NCI-H1694 (cell line): ENCODE results near the gene FAF2.

Experiments used
- DNase-seq: peaks from one replicate; lab custom pipeline; 2025; lab: John Stamatoyannopoulos, UW

Gene FAF2

GRCh38 chr5:176530983-176531901 is 83.1 kb downstream of the FAF2 start:
- DNase-seq = peak; percentile 40

GRCh38 chr5:176531902-176532493 is 83.8 kb downstream of the FAF2 start:
- DNase-seq = no peak

GRCh38 chr5:176532795-176533194 is 84.6 kb downstream of the FAF2 start:
- DNase-seq = no peak

DNA sequence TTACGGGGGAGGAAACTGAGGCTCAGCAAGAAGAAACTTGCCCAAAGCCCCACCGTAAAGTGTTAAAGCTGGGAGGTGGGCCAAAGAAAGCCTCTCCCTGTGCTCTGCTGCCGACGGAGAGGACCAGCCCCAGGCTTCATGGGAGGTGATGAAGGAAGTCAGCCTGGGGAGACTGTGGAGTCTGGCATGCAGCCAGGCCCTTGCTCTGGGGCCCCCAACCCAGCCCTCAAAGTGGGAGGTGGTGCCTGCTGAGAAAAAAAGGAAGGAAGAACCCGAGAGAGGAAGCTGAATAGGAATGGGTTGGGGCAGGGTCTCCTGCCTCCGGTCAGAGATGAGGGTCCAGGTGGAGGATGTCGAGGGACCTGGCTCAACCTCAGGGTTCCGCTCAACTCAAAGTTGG is 85.2 kb downstream of the FAF2 start:
- DNase-seq = no peak

DNA sequence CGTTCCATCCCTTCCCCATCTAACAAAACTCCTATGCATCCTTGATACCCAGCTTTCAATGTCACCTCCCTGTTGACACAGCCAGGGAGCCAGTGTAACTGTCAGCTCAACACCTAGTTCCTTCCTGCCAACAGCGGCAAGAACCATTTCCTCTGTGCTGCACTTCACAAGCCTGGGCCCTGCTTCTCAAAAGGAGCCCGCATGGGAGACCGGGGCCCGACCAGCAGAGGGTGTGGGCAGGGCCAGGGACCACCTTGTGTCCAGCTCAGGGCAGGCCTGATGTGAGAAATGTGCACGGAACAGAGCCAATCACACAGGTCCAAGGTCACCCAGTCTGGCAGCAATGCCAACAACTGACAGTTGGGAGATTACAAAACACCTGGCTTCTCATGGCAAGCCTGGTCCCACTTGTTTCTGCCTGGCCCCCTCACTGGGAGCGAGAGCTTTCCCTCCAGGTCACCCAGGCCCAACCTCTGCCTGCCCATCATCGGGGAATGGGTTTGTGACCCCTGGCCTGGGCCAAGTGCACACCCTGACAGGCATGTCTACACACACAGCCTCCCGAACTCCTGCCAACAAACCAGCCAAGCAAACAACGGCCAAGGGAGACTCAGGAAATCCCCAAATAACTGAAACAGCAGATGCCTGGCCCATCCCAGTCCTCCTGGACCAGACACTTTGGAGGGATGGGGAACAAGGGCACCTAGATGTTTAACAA is 85.9 kb downstream of the FAF2 start:
- DNase-seq = no peak

- DNase-seq = no peak
Measured at GRCh38 chr5:176534640-176535039, 86.5 kb downstream of the FAF2 start.

DNA sequence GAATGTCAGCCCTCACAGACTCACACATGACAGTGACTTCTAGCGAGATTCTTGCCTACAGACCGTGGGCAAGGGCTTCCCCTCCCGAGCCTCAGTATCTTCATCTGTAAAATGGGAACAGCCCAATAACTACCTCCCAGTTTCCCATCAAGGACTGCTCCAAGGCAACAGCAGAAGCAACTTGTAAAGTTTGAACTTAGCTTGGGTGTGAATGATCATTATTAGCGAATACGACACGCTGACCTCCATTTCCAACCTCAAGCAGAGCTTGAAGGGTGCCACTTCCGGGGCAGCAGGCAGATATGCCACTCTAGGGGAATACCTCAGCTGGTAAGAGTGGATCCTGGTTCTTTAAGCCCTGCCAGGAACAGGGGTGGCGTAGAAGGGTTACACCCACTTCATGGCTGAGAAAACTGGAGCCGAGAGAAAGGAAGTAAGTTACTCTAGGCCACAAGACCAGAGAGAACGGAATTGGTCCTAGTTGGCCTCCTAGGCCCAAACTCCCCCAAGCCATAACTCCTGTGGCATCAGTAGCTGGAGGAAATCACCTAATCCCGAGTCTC is 87.0 kb downstream of the FAF2 start:
- no peak for DNase-seq

- DNase-seq = no peak
Measured at GRCh38 chr5:176535664-176536131, 87.5 kb downstream of the FAF2 start.

GRCh38 chr5:176536132-176536901 is 88.1 kb downstream of the FAF2 start:
- no peak for DNase-seq

DNA sequence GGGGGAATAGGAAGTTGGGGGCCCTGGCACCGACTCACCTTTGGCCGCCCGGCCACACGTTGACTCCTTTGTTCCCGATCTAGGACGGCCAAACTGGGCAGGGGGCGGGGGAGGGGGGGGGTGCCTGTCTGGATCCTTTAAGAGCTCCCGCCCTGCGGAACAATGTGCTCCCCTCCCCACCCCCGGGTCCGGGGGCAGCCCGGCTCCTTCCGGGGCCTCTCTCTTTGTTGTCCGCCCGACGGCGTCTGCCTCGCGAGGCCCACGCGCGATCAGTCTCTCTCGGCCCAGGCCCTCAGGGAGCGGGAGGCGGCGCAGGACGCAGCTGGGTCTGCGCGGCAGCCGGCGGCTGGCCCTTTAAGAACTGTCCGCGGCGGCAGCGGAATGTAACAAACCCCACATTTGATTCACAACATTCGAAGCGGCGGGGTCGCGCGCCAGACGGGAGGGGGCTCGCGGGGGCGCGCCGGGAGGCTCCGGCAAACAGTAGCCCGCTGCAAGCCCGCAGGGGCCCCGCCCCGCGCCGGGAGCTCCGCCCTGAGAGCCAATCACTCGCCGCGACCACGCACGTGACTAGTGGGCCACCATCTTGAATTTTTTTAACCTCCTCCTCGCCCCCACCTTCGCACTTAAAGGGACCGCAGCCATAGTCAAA is 88.8 kb downstream of the FAF2 start, which contains the start of gene RNF44:
Gene RNF44 (minus strand): TSS at position 501 of the 652 bp plus-strand sequence. CDS start 4,930 bp downstream, outside the sequence.
- DNase-seq = peak; percentile 86

DNA sequence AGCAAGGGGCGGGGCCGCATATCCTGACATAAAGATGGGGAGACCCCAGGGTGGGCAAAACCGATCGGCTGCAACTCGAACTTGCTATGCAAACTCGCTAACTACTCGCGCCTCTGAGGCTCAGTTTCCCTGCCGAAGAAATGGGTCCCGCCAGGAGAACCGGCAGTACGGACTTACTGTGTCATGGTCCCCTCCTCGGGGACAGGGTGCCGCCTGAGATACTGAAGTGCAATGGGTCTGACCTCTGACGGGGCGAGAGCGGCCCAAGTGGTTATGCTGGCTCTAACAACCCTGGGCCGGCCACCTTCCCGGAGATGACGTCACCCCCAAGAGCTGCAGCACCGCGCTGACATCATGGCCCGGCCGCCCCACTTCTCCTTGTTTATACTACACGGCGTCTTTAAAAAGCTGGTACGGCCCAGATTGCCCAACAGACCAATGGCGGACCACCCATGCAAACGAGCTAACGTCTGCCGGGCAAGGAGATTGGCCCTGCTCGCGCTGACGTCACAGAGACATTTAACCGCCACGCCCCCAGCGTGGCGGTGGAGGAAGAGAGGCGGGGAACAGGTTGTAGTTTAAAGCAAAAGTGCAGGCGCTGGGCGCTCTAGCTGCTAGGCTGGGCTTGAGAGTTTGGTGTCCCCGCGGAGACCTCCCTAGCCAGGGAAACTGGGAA is 89.5 kb downstream of the FAF2 start:
- DNase-seq = peak; percentile 91

DNA sequence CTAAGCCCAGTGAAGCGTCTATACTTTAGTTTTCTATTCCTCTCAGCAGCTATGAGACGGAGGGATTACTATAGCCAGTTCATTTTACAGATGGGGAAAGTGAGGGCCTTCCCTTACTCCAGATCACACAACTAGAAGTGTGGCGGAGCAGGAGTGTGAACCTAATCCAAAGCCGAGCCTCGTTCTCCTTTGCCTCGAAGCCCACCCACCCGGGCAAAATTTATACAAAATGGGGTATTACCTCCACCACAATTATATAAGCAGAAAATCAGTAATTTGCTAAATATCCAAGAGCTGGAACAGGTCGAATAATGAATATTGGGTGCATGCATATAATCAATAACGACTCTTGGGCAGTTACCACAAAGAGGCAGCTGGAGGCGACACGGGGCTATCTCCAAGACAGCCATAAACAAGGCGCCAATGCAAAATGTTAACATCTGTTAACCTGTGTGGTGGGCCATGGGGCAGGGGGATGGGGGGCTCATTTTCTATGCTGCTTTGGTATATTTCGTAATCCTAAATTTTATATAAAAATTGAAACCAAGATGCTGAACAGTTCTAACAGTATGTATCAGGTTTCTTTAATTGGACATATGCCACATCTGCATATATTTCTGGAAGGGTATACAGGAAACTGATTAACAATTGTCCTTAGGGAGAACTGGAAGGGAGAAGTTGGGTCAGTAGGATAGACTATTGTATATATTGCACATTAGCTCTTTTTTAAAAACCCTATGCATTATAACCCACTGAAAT is 90.2 kb downstream of the FAF2 start:
- DNase-seq = no peak

DNA sequence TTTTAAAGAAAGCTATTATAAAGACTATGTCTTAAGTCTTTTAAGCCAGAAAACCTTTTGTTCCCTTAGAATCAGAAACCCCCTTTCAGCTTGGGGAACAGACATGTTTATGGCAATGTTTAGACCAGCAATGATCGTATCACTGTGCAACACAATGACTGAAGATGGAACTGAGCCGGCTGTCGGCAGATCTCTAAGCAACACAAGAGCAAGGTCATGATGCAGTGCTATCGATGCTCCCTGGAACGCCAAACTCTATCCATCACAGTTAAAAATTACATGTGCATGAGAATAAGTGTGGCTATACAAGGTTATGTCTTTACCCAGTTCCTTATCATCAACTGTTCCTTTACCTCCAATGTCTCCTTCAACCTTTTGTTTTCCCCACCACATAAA is 90.8 kb downstream of the FAF2 start:
- no peak for DNase-seq

GRCh38 chr5:176540476-176540899 is 92.3 kb downstream of the FAF2 start:
- no peak for DNase-seq

DNA sequence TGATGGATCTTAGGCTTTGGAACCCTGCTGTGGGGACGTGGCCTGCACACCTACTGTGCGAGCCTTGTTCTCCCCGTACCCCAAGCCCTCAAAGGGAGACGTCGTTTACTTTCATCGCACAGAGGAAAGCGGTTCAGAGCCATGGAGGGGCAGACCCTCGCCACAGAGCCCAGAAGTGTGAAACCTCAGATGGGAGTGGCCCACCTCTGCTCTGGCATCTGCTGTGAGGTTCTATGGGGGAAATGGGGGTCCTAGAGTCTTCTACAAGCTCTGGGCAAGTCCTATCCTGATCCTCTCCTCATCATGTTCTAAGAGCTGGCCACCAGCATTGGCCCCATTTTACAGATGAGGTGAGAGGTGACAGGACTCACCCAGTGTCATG is 92.8 kb downstream of the FAF2 start:
- no peak for DNase-seq

- peak; percentile 24 for DNase-seq
Measured at GRCh38 chr5:176541338-176542134, 93.4 kb downstream of the FAF2 start.

GRCh38 chr5:176542135-176542595 is 94.0 kb downstream of the FAF2 start:
- DNase-seq = no peak

- DNase-seq = no peak
Measured at GRCh38 chr5:176542596-176543427, 94.6 kb downstream of the FAF2 start.
